Cerebellar nuclear complex (tissue), 1 donor: ENCODE measurements around the gene PLEKHN1.

ENCODE experiments used
- DNase-seq, 2 experiments: peaks; one replicate each; lab custom pipeline; 2025; lab: John Stamatoyannopoulos, UW

PLEKHN1 gene

GRCh38 chr1:966135-966703, at the start of gene PLEKHN1:
TSS of gene PLEKHN1 (plus strand) at chr1:966482. CDS start at chr1:966532, 50 bp downstream.
- DNase-seq: no peak

GRCh38 chr1:917076-917459, 49.2 kb upstream of the PLEKHN1 start:
- no peak for DNase-seq

GRCh38 chr1:917466-918091, 48.7 kb upstream of the PLEKHN1 start:
- no peak for DNase-seq

GRCh38 chr1:918353-918752, 47.9 kb upstream of the PLEKHN1 start:
- no peak for DNase-seq

- no peak for DNase-seq
Observed at GRCh38 chr1:918843-919242, 47.4 kb upstream of the PLEKHN1 start.

GRCh38 chr1:919271-919872, 46.9 kb upstream of the PLEKHN1 start:
- no peak for DNase-seq

- DNase-seq: no peak
Observed at GRCh38 chr1:920010-920409, 46.3 kb upstream of the PLEKHN1 start.

GRCh38 chr1:920521-920920, 45.8 kb upstream of the PLEKHN1 start:
- no peak for DNase-seq

GRCh38 chr1:921011-921837, 45.1 kb upstream of the PLEKHN1 start:
- no peak for DNase-seq

- no peak for DNase-seq
Observed at GRCh38 chr1:923131-923990, 42.9 kb upstream of the PLEKHN1 start, which contains the start of gene SAMD11. TSS of gene SAMD11 (plus strand) at chr1:923923. CDS start at chr1:924432, 509 bp downstream.

- DNase-seq: no peak
Observed at GRCh38 chr1:923991-924655, 42.2 kb upstream of the PLEKHN1 start.

- no peak for DNase-seq
Observed at GRCh38 chr1:924656-925560, 41.4 kb upstream of the PLEKHN1 start.

- no peak for DNase-seq
Observed at GRCh38 chr1:925561-926421, 40.5 kb upstream of the PLEKHN1 start.

GRCh38 chr1:927234-927633, 39.0 kb upstream of the PLEKHN1 start:
- DNase-seq: no peak

GRCh38 chr1:927748-928147, 38.5 kb upstream of the PLEKHN1 start:
- no peak for DNase-seq

- DNase-seq: no peak
Observed at GRCh38 chr1:928825-929661, 37.2 kb upstream of the PLEKHN1 start.

- DNase-seq: no peak
Observed at GRCh38 chr1:929712-930632, 36.3 kb upstream of the PLEKHN1 start.
